GM23338 (cell line): ENCODE measurements around the gene NR2C2.

Experiments used
- CREB1 ChIP-seq: fragments of 250-450 bp; sonication (Bioruptor Pico); IDR thresholded peaks from 2 replicates; pipeline ENCODE4 v1.5.0; 2020; ENCODE audit warnings: low read depth, mild to moderate bottlenecking, moderate library complexity
- CTCF ChIP-seq, 2 experiments: fragments of 200-600 bp in 1 of 2; sonication (generic) in 1 of 2; conservative IDR thresholded peaks; 2 replicates each; pipeline versions ENCODE4 v1.5.1 to v1.6.1; 2016 to 2017; ENCODE audit warnings: antibody characterized with exemption in 2 of 2, low read depth in 2 of 2, mild to moderate bottlenecking in 2 of 2, moderate library complexity in 1 of 2
- EZH2 ChIP-seq: fragments of 200-600 bp; sonication (generic); IDR thresholded peaks from one replicate; pipeline ENCODE4 v1.8.0; 2017; ENCODE audit warnings: antibody characterized with exemption, mild to moderate bottlenecking, low read depth; ENCODE audit not compliant: unreplicated experiment
- EZH2phosphoT487 ChIP-seq: fragments of 200-600 bp; sonication (generic); IDR thresholded peaks from one replicate; pipeline ENCODE4 v1.8.1; 2018; ENCODE audit warnings: antibody characterized with exemption; ENCODE audit not compliant: unreplicated experiment
- JUNB ChIP-seq: IDR thresholded peaks from one replicate; pipeline ENCODE4 v1.6.1; 2016; ENCODE audit warnings: antibody characterized with exemption; ENCODE audit not compliant: unreplicated experiment
- NANOG ChIP-seq: IDR thresholded peaks from 2 replicates; pipeline ENCODE4 v1.6.1; 2016; ENCODE audit warnings: antibody characterized with exemption, borderline replicate concordance
- POLR2AphosphoS5 ChIP-seq: IDR thresholded peaks from 2 replicates; pipeline ENCODE4 v1.6.1; 2016; ENCODE audit warnings: antibody characterized with exemption, low read depth
- TF ChIP-seq, protein P1 (sequence below): IDR thresholded peaks from one replicate; pipeline ENCODE4 v1.6.1; 2018; ENCODE audit warnings: antibody characterized with exemption; ENCODE audit not compliant: unreplicated experiment
- TF ChIP-seq, protein P2 (sequence below): IDR thresholded peaks from 2 replicates; pipeline ENCODE4 v1.6.1; 2016; ENCODE audit warnings: antibody characterized with exemption
- TF ChIP-seq, protein P3 (sequence below): fragments of 250-450 bp; sonication (Bioruptor Pico); IDR thresholded peaks from 2 replicates; pipeline ENCODE4 v1.5.0; 2020; ENCODE audit warnings: mild to moderate bottlenecking, moderate library complexity

- no peak for TF ChIP-seq EZH2phosphoT487
- TF ChIP-seq NANOG: no peak
- TF ChIP-seq CTCF (conservative IDR thresholded peaks at IDR 0.05; ENCODE audit: low read depth in 2 of 2): peak; percentile 12 to 16; a peak in 1 of 4 replicates
- TF ChIP-seq EZH2: no peak
- TF ChIP-seq POLR2AphosphoS5: no peak
- TF ChIP-seq, protein P1, sequence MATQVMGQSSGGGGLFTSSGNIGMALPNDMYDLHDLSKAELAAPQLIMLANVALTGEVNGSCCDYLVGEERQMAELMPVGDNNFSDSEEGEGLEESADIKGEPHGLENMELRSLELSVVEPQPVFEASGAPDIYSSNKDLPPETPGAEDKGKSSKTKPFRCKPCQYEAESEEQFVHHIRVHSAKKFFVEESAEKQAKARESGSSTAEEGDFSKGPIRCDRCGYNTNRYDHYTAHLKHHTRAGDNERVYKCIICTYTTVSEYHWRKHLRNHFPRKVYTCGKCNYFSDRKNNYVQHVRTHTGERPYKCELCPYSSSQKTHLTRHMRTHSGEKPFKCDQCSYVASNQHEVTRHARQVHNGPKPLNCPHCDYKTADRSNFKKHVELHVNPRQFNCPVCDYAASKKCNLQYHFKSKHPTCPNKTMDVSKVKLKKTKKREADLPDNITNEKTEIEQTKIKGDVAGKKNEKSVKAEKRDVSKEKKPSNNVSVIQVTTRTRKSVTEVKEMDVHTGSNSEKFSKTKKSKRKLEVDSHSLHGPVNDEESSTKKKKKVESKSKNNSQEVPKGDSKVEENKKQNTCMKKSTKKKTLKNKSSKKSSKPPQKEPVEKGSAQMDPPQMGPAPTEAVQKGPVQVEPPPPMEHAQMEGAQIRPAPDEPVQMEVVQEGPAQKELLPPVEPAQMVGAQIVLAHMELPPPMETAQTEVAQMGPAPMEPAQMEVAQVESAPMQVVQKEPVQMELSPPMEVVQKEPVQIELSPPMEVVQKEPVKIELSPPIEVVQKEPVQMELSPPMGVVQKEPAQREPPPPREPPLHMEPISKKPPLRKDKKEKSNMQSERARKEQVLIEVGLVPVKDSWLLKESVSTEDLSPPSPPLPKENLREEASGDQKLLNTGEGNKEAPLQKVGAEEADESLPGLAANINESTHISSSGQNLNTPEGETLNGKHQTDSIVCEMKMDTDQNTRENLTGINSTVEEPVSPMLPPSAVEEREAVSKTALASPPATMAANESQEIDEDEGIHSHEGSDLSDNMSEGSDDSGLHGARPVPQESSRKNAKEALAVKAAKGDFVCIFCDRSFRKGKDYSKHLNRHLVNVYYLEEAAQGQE: no peak
- no peak for TF ChIP-seq CREB1 (CRISPR knock-in tag)
- TF ChIP-seq, protein P2, sequence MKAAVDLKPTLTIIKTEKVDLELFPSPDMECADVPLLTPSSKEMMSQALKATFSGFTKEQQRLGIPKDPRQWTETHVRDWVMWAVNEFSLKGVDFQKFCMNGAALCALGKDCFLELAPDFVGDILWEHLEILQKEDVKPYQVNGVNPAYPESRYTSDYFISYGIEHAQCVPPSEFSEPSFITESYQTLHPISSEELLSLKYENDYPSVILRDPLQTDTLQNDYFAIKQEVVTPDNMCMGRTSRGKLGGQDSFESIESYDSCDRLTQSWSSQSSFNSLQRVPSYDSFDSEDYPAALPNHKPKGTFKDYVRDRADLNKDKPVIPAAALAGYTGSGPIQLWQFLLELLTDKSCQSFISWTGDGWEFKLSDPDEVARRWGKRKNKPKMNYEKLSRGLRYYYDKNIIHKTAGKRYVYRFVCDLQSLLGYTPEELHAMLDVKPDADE: no peak
- no peak for TF ChIP-seq JUNB
- TF ChIP-seq, protein P3, sequence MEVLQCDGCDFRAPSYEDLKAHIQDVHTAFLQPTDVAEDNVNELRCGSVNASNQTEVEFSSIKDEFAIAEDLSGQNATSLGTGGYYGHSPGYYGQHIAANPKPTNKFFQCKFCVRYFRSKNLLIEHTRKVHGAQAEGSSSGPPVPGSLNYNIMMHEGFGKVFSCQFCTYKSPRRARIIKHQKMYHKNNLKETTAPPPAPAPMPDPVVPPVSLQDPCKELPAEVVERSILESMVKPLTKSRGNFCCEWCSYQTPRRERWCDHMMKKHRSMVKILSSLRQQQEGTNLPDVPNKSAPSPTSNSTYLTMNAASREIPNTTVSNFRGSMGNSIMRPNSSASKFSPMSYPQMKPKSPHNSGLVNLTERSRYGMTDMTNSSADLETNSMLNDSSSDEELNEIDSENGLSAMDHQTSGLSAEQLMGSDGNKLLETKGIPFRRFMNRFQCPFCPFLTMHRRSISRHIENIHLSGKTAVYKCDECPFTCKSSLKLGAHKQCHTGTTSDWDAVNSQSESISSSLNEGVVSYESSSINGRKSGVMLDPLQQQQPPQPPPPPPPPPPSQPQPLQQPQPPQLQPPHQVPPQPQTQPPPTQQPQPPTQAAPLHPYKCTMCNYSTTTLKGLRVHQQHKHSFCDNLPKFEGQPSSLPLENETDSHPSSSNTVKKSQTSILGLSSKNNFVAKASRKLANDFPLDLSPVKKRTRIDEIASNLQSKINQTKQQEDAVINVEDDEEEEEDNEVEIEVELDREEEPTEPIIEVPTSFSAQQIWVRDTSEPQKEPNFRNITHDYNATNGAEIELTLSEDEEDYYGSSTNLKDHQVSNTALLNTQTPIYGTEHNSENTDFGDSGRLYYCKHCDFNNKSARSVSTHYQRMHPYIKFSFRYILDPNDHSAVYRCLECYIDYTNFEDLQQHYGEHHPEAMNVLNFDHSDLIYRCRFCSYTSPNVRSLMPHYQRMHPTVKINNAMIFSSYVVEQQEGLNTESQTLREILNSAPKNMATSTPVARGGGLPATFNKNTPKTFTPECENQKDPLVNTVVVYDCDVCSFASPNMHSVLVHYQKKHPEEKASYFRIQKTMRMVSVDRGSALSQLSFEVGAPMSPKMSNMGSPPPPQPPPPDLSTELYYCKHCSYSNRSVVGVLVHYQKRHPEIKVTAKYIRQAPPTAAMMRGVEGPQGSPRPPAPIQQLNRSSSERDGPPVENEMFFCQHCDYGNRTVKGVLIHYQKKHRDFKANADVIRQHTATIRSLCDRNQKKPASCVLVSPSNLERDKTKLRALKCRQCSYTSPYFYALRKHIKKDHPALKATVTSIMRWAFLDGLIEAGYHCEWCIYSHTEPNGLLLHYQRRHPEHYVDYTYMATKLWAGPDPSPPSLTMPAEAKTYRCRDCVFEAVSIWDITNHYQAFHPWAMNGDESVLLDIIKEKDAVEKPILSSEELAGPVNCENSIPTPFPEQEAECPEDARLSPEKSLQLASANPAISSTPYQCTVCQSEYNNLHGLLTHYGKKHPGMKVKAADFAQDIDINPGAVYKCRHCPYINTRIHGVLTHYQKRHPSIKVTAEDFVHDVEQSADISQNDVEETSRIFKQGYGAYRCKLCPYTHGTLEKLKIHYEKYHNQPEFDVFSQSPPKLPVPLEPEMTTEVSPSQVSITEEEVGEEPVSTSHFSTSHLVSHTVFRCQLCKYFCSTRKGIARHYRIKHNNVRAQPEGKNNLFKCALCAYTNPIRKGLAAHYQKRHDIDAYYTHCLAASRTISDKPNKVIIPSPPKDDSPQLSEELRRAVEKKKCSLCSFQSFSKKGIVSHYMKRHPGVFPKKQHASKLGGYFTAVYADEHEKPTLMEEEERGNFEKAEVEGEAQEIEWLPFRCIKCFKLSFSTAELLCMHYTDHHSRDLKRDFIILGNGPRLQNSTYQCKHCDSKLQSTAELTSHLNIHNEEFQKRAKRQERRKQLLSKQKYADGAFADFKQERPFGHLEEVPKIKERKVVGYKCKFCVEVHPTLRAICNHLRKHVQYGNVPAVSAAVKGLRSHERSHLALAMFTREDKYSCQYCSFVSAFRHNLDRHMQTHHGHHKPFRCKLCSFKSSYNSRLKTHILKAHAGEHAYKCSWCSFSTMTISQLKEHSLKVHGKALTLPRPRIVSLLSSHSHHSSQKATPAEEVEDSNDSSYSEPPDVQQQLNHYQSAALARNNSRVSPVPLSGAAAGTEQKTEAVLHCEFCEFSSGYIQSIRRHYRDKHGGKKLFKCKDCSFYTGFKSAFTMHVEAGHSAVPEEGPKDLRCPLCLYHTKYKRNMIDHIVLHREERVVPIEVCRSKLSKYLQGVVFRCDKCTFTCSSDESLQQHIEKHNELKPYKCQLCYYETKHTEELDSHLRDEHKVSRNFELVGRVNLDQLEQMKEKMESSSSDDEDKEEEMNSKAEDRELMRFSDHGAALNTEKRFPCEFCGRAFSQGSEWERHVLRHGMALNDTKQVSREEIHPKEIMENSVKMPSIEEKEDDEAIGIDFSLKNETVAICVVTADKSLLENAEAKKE (CRISPR knock-in tag): no peak
These were observed 48.5 kb upstream of the NR2C2 start for GRCh38 chr3:14898929-14899328.
